Adipocyte (in vitro differentiated cells): ENCODE results near the gene DCAF7.

ENCODE experiments used
- DNase-seq: peaks from one replicate; pipeline ENCODE4 v3.0.0-alpha.2; 2015; ENCODE audit warnings: low read depth
- H3K27me3 ChIP-seq: replicated peaks from 2 replicates; pipeline ENCODE4 v1.7.0; 2013; ENCODE audit warnings: mild to moderate bottlenecking, low read length, moderate library complexity; ENCODE audit not compliant: control insufficient read depth, insufficient read depth
- H3K36me3 ChIP-seq: 2 replicates; pipeline ENCODE4 v1.7.0; 2013; ENCODE audit warnings: low read length, mild to moderate bottlenecking, moderate library complexity; ENCODE audit not compliant: control insufficient read depth, insufficient read depth, severe bottlenecking
- H3K4me1 ChIP-seq: 2 replicates; pipeline ENCODE4 v1.7.0; 2013; ENCODE audit warnings: mild to moderate bottlenecking, low read length, moderate library complexity; ENCODE audit not compliant: control insufficient read depth, insufficient read depth
- H3K4me3 ChIP-seq: 2 replicates; pipeline ENCODE4 v1.7.0; 2013; ENCODE audit warnings: mild to moderate bottlenecking, low read length, moderate library complexity
- H3K9ac ChIP-seq: 2 replicates; pipeline ENCODE4 v1.7.0; 2013; ENCODE audit warnings: mild to moderate bottlenecking, low read length, moderate library complexity
- H3K9me3 ChIP-seq: 2 replicates; pipeline ENCODE4 v1.7.0; 2013; ENCODE audit warnings: mild to moderate bottlenecking, low read length, moderate library complexity; ENCODE audit not compliant: control insufficient read depth

DCAF7 gene

DNA sequence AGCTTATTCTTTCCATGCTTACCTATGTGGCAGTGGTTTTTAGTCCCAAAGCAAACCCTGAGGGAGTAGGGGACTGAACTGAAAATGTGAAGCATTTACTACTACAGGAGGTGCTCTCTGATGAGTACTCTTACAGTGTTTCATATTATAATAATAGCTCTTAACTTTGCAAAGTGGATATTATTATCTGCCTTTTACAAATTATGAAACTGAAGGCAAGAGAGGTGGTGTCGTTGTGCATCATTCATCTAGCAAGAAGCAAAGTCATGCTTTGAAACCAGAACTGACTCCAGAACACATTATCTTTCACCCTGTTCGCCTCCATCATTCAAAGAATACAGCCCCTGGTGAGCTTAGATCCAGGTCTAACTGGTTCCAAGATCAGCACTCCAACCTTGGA lies 35.3 kb upstream of the DCAF7 start:
- peaks cover 34% of the 10 kb centered on the region for H3K27me3 ChIP-seq
- no peak overlapping the region for H3K4me3 ChIP-seq
- H3K4me1 ChIP-seq, result peaks cover 4% of the 10 kb centered on the region
- H3K9me3 ChIP-seq, result no peaks in the 10 kb centered on the region
- no peak for DNase-seq
- H3K9ac ChIP-seq, result no peak overlapping the region
- no peaks in the 10 kb centered on the region for H3K36me3 ChIP-seq

DNA sequence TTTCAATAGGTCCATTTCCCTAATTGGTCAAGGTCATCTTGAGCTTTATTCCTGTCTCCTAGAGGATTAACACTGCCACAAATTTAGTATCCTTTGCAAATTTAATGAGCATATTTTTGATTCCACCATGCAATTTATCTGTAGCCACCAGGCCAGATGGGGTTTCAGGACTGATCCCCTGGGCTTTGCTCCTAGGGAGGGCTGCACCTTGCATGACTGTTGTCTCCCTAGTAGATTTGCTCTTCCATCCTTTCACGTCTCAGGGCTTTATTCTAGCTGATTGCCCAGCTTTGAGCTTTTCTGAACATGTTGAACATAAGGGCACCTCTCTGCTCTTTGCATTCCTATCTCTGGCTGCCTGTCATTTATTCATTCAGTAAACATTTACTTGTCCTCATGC lies 34.9 kb upstream of the DCAF7 start:
- peaks cover 34% of the 10 kb centered on the region for H3K27me3 ChIP-seq
- H3K9me3 ChIP-seq, result no peaks in the 10 kb centered on the region
- H3K36me3 ChIP-seq, result no peaks in the 10 kb centered on the region
- DNase-seq, result no peak
- no peak overlapping the region for H3K9ac ChIP-seq
- H3K4me1 ChIP-seq, result peaks cover 4% of the 10 kb centered on the region
- no peak overlapping the region for H3K4me3 ChIP-seq

DNA sequence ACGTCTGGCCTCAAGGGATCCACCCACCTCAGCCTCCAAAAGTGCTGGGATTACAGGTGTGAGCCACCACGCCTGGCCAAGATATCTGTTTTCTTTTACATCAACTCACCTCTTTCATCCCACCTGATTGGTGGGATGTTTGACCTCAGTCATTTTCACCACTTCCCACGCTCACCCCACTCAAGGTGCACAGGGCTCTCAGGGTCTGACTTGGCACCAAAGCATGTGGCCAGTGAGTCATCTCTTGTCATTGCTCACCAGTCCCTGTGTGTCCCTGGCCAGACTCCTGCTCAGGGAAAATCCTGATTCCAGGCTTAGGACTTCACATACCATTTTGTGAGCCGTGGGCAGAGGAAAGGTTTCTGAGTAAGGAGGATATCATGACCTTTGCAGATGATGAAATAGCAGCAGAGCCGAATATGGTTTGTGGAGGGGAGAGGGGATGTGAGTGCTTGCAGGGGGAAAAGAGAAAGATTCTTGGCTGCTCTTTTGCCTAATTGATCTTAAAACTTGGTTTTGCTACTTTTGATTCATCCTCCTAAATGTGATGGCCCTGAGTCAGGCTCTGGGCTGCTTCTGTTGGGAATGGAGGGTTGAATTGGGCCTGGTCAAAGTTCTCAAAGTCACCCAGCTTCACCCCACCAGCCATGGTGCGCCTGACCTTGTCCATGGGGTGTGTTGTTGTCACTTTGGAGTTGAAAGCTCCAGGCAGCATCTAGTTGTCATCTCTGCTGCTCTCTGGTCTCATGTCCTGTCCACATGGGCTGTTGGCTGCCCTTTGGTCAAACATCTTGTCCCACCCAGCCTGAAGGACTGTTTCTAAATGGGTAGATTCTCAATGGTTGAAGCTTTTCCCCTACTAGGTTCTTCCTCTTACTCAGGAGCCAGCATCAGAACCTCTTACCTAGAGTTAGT lies 33.1 kb upstream of the DCAF7 start:
- Histone ChIP-seq H3K9me3 (no peaks in the 10 kb centered on the region), H3K36me3 (no peaks in the 10 kb centered on the region), H3K4me1 (peaks cover 4% of the 10 kb centered on the region), H3K4me3 (no peak overlapping the region), H3K27me3 (peaks cover 32% of the 10 kb centered on the region), H3K9ac (no peak overlapping the region)
- DNase-seq, result peak; percentile 44

DNA sequence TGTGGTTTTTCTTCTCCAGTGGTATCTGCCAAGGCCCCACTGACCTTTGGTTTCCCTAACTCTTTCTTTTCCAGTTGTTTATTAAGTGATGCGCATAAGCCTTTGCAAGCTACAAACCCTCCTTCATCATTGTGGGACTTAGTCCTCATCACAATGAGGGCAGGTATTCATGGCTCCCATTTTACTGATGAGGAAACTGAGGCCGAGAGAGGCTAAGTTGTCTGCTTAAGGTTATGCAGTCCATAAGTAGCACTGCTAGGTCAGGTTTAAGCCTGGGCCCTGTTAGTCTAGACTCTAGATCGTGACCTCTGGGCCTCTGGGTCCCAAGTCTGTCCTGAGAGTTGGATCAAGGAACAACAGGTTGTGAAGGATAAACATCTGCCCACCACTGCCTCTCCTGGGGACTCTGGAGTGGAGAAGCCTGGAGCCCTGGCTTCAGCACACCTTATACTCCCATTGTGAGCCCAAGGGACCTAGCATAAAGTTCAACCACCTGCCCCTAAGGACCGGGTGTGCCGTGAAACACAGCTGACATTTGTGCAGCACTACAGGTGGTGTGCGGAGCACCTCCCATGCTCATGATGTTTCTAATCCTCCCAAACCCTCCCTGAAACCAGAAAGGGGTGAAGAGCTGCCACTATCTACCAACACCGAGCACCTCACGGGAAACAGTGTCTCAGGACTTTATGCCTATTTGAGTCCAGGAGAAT lies 32.3 kb upstream of the DCAF7 start:
- no peak for DNase-seq
- H3K9me3 ChIP-seq, result no peaks in the 10 kb centered on the region
- no peaks in the 10 kb centered on the region for H3K36me3 ChIP-seq
- H3K9ac ChIP-seq, result no peak overlapping the region
- H3K4me1 ChIP-seq, result peaks cover 4% of the 10 kb centered on the region
- H3K4me3 ChIP-seq, result no peak overlapping the region
- peaks cover 36% of the 10 kb centered on the region for H3K27me3 ChIP-seq

DNA sequence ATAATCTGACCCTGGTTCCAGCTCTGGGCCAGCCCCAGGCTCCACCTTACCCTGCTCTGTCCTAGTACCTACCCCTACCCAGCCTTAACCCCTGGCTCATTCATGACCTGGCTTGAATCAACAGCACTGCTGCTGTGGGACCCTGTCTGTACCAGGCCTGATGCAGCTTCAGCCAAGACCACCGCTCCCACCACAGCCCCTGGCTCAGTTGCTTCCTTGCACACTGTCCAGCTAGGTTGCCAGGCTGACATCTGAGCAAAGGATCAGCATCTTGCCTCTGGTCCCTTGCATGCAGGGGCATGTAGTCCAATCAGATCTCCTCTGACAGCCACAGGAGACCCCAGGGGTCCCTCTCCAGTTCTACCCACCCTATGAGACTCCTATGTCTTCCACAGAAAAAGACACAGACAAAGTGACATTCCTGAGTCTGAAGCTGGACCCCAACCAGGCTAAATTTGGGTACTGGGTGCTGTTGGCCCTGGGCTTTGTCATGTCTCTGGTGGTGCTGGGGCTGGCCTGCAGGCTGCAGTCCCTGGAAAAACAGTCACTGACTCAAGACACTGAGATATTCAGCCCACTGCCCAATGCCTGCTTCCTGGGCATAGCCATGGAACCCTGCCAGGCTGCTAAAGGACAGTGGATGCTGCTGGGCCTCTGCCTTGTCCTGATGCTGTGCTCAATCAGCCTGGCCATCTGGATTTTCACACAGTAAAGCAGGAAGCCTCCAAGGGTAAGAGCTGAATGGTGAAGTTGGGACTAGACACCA lies 31.0 kb upstream of the DCAF7 start:
- Histone ChIP-seq H3K4me1 (peaks cover 4% of the 10 kb centered on the region), H3K9me3 (no peaks in the 10 kb centered on the region), H3K4me3 (no peak overlapping the region), H3K9ac (no peak overlapping the region), H3K27me3 (peaks cover 44% of the 10 kb centered on the region), H3K36me3 (no peaks in the 10 kb centered on the region)
- no peak for DNase-seq

DNA sequence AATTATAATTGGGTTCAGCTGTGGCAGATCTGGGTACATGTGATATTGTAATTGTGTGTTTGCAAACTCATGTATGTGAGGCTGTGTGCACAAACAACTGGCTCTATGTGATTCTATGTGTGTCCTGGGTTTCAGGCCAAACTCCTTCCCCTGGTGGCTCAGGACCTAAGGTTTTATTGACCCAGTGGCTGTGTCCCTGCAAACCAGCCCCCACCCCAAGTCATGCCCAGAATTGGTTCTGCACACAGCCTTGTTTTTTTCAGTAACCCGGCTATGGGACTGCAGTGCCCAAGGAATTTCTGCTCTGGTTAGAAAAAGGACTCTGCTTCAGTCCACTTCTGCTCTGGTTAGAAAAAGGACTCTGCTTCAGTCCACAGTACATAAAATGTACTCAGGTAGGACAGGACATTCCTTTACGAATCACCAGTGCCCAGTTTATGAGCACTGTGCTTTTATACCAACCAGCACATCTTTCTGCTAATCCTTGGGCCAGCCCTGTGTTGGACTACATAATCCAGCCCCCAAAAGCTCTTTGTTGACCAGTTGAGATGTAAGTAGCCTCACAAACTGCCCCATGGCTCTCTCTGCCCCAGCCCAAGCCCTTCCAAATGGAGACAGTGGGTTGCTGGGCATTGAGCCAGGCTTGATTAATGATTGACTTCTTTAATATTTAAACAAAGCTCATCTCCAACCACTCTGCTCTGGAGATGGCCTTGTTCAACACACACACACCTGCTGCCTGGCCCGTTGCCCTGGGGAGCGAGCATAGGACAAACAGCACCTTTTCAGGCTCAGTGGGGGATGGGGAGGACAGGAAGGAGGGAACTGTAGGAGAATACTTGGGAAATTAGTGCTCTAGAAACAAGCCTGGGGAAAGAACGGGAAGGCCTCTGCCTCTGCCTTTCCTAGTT lies 30.1 kb upstream of the DCAF7 start:
- Histone ChIP-seq H3K4me3 (no peak overlapping the region), H3K9ac (no peak overlapping the region), H3K27me3 (peaks cover 49% of the 10 kb centered on the region), H3K9me3 (no peaks in the 10 kb centered on the region), H3K36me3 (no peaks in the 10 kb centered on the region), H3K4me1 (peaks cover 4% of the 10 kb centered on the region)
- no peak for DNase-seq

DNA sequence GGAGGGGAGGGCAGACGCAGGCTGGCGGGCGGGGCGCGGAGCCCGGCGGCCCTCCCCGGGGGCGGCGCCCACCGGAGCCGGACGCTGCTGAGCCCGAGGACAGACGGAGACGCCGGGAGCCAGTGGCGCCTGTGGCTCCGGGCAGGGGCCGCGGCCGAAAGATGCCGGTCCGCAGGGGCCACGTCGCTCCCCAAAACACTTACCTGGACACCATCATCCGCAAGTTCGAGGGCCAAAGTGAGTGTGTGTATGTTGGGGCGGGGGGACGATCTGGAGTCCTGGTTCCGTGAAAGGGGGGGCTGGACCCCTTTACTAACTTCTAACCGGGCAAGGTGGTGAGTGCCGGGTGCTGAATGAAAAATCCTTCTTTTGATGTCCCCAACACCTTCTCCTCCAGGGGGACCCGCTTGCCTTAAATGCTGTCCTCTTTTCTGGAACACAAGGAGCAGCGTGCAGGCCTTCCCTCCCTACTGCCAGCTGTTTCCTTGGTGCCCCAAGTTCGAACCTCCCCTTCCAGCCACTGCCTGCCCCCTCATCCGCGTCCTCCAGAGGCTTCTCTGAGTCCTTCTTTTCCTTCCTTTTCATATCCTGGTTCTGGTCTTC lies 26.9 kb upstream of the DCAF7 start, which contains the start of gene KCNH6:
Gene KCNH6, plus strand, starts transcription at position 106 of the 603 bp plus-strand sequence. Its CDS starts 56 bp downstream, at position 162.
- no peak for DNase-seq
- Histone ChIP-seq H3K9me3 (no peaks in the 10 kb centered on the region), H3K27me3 (peaks cover 74% of the 10 kb centered on the region), H3K9ac (no peak within 1 kb of the TSS), H3K4me3 (no peak within 1 kb of the TSS), H3K4me1 (no peaks in the 10 kb centered on the region), H3K36me3 (no peaks in the 10 kb centered on the region)

DNA sequence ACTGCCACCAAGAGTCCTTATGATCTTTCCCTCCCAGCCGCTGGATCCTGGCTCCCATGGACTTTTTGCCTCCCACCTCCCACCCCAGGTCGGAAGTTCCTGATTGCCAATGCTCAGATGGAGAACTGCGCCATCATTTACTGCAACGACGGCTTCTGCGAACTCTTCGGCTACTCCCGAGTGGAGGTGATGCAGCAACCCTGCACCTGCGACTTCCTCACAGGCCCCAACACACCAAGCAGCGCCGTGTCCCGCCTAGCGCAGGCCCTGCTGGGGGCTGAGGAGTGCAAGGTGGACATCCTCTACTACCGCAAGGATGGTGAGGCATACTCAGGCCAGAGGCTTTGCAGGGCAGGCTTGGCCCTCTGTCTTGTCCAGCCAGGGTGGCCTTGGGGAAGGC lies 26.2 kb upstream of the DCAF7 start:
- peaks cover 72% of the 10 kb centered on the region for H3K27me3 ChIP-seq
- H3K36me3 ChIP-seq, result no peaks in the 10 kb centered on the region
- no peak overlapping the region for H3K9ac ChIP-seq
- H3K9me3 ChIP-seq, result no peaks in the 10 kb centered on the region
- H3K4me3 ChIP-seq, result no peak overlapping the region
- no peaks in the 10 kb centered on the region for H3K4me1 ChIP-seq
- no peak for DNase-seq

DNA sequence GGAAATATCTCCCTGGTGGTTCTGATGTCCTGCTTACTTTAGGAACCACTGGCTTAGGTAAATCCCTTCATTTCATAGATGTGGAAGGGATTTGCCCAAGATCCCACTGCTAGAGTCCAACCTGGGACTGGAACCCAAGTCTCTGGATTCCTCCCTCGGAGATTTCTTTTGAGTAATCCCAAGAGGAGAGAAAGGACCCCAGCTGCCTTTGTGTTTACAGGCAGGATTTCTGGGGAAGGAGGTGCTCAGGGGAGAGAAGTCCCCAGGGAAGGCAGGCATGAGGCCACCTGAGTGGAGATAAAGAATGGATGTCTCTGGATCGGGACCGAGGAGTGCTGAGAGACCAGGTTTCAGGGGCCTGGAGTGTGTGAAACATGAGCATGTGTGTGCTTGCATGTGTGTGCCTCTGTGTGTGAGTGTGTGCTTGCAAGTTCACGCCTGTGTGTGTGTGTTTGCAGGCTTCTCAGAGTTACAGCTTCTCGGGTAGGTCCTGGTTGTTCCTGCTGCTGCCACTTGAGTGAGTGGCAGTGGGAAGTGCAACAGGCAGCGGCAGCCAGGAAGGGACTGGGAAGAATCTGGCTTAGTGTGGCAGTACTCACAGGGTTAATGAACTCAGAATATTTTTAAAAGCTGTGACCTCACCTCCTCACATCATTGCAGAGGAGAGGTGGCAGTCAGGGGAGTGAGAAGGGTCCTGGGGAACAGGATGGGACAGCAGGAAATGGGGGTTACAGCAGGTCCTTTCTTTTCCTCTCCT lies 24.9 kb upstream of the DCAF7 start:
- DNase-seq, result no peak
- Histone ChIP-seq H3K27me3 (peaks cover 61% of the 10 kb centered on the region), H3K36me3 (no peaks in the 10 kb centered on the region), H3K4me3 (no peak overlapping the region), H3K9ac (no peak overlapping the region), H3K9me3 (no peaks in the 10 kb centered on the region), H3K4me1 (no peaks in the 10 kb centered on the region)

DNA sequence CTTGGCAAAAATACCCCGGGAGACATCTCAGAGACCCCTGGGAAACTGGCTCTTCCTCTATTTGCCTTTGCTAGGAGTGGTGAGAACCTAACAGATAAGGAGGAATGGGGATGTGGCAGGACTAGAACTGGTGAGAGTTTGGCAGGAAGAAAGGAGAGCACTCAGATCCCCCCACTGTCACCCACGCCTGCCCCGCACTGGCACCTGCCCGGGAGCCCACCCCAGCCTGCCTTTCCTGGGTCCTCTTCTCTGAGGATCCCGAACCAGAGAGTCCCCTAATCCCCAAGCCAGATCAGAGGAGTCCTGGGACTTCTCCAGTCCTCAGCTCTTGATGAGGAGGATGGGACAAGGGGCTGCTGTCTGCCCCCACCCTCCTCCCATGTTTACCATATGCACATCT lies 23.4 kb upstream of the DCAF7 start:
- Histone ChIP-seq H3K27me3 (peaks cover 55% of the 10 kb centered on the region), H3K4me1 (peaks cover 9% of the 10 kb centered on the region), H3K36me3 (no peaks in the 10 kb centered on the region), H3K9ac (no peak overlapping the region), H3K4me3 (no peak overlapping the region), H3K9me3 (no peaks in the 10 kb centered on the region)
- no peak for DNase-seq
